CMK (cell line): ENCODE measurements around the gene DENND1A.
"Not testable (repeated sequence)": the region's sequence is repeated elsewhere in the genome, so short reads cannot be mapped to it uniquely, and the experiment has no call there.

Source experiments
- DNase-seq: peaks from one replicate; pipeline ENCODE4 v3.0.0-alpha.2; 2010; ENCODE audit warnings: low read depth

The DENND1A gene

GRCh38 chr9:123922911-123923310 is 7.0 kb downstream of the DENND1A start:
- DNase-seq, result no peak

GRCh38 chr9:123922431-123922830 is 7.5 kb downstream of the DENND1A start:
- no peak for DNase-seq

- no peak for DNase-seq
Observed at GRCh38 chr9:123914517-123915196, 15.3 kb downstream of the DENND1A start.

- DNase-seq, result no peak
Observed at GRCh38 chr9:123912167-123912897, 17.6 kb downstream of the DENND1A start.

- no peak for DNase-seq
Observed at GRCh38 chr9:123911024-123911423, 18.9 kb downstream of the DENND1A start.

- not testable (repeated sequence) for DNase-seq
Observed at GRCh38 chr9:123909192-123909591, 20.7 kb downstream of the DENND1A start.

GRCh38 chr9:123903550-123903949 is 26.4 kb downstream of the DENND1A start:
- DNase-seq, result not testable (repeated sequence)

- DNase-seq, result no peak
Observed at GRCh38 chr9:123894822-123895221, 35.1 kb downstream of the DENND1A start.

- DNase-seq, result no peak
Observed at GRCh38 chr9:123893831-123894460, 36.0 kb downstream of the DENND1A start.

GRCh38 chr9:123893115-123893514 is 36.8 kb downstream of the DENND1A start:
- DNase-seq, result no peak

- DNase-seq, result no peak
Observed at GRCh38 chr9:123887837-123888236, 42.1 kb downstream of the DENND1A start.

GRCh38 chr9:123885834-123886233 is 44.1 kb downstream of the DENND1A start:
- not testable (repeated sequence) for DNase-seq

GRCh38 chr9:123883634-123884033 is 46.3 kb downstream of the DENND1A start:
- DNase-seq, result no peak

GRCh38 chr9:123881604-123882003 is 48.3 kb downstream of the DENND1A start:
- DNase-seq, result no peak

- DNase-seq, result no peak
Observed at GRCh38 chr9:123880420-123880819, 49.5 kb downstream of the DENND1A start.

- DNase-seq, result no peak
Observed at GRCh38 chr9:123876750-123877149, 53.2 kb downstream of the DENND1A start.

GRCh38 chr9:123872710-123873109 is 57.2 kb downstream of the DENND1A start:
- DNase-seq, result no peak

GRCh38 chr9:123871781-123872180 is 58.1 kb downstream of the DENND1A start:
- DNase-seq, result no peak

GRCh38 chr9:123868002-123868401 is 61.9 kb downstream of the DENND1A start:
- no peak for DNase-seq

- DNase-seq, result no peak
Observed at GRCh38 chr9:123867034-123867433, 62.9 kb downstream of the DENND1A start.

- DNase-seq, result peak; percentile 12
Observed at GRCh38 chr9:123866497-123866896, 63.4 kb downstream of the DENND1A start.

- DNase-seq, result no peak
Observed at GRCh38 chr9:123865226-123866000, 64.5 kb downstream of the DENND1A start.
